ENCODE data around the gene ABCC4. TPM values are rescaled to one million over a fixed set of nuclear protein-coding genes. Genes with fewer than 3 reads are reported as not detected.

Gene ABCC4
- total RNA-seq, 1 experiment from 2014 or later = 26.3 TPM

GRCh38 chr13:95243207-95243606, 58.0 kb downstream of the ABCC4 start:
- RAD21 ChIA-PET (ENCODE audit: low non-redundant PET in 1 of 2, low total read pairs in 2 of 2, uncharacterized antibody in 2 of 2, unreplicated experiment in 2 of 2) = no interaction called here
- no peak for TF ChIP-seq YY1 (IDR thresholded peaks at IDR 0.05; ENCODE audit: extremely low read depth, insufficient replicate concordance, low read depth, low read length)
- no peak for TF ChIP-seq ZNF274 (IDR thresholded peaks at IDR 0.05; ENCODE audit: low read depth, low read length)
- Histone ChIP-seq H3K27me3 (ENCODE audit: insufficient read depth, low read length) (no peaks in the 10 kb centered on the region), H3K4me1 (ENCODE audit: control insufficient read depth in 1 of 2, insufficient read depth in 2 of 2, low read length in 2 of 2) (peaks cover 16% of the 10 kb centered on the region in 2 experiments; a peak in 3 of 4 replicates), H2AFZ (ENCODE audit: low read depth, low read length, poor library complexity, severe bottlenecking) (no peak overlapping the region), H3K79me2 (ENCODE audit: insufficient read depth, low read length) (peaks cover 9% of the 10 kb centered on the region), H3K9me3 (ENCODE audit: control insufficient read depth in 1 of 2, insufficient read depth in 1 of 2, low read depth in 1 of 2, low read length in 2 of 2) (no peaks in the 10 kb centered on the region), H3K4me3 (replicated peaks in 1 of 2; ENCODE audit: low read depth in 1 of 2, low read length in 2 of 2) (no peak overlapping the region), H3K4me2 (ENCODE audit: low read length) (no peak overlapping the region), H3K9ac (ENCODE audit: low read length) (no peak overlapping the region), H4K20me1 (ENCODE audit: insufficient read depth) (no peaks in the 10 kb centered on the region), H3K9me2 (ENCODE audit: insufficient read depth) (no peaks in the 10 kb centered on the region), H3K27ac (ENCODE audit: low read depth, low read length) (no peak overlapping the region), H3K36me3 (ENCODE audit: control insufficient read depth in 1 of 2, insufficient read depth in 2 of 2, low read length in 2 of 2) (no peaks in the 10 kb centered on the region; a peak in 1 of 4 replicates)
- intact Hi-C loops (cut with micrococcal nuclease) = no loop called here
- DNase-seq (ENCODE audit: low read depth, low spot score) (no peak), ATAC-seq (no peak)
- CTCF ChIA-PET = no interaction called here
- POLR2A ChIA-PET = no interaction called here
- BruUV-seq (replicated peaks) = no TSS peak

GRCh38 chr13:95241321-95241720, 59.9 kb downstream of the ABCC4 start:
- DNase-seq (ENCODE audit: low read depth, low spot score) = no peak
- ChIA-PET RAD21 (ENCODE audit: low non-redundant PET in 1 of 2, low total read pairs in 2 of 2, uncharacterized antibody in 2 of 2, unreplicated experiment in 2 of 2) (no interaction called here), POLR2A (no interaction called here), CTCF (no interaction called here)
- no TSS peak for BruUV-seq (replicated peaks)
- no peak for ATAC-seq
- Histone ChIP-seq H3K27ac (ENCODE audit: low read depth, low read length) (no peak overlapping the region), H3K9me3 (ENCODE audit: control insufficient read depth in 1 of 2, insufficient read depth in 1 of 2, low read depth in 1 of 2, low read length in 2 of 2) (no peaks in the 10 kb centered on the region), H3K9ac (ENCODE audit: low read length) (no peak overlapping the region), H3K4me1 (ENCODE audit: control insufficient read depth in 1 of 2, insufficient read depth in 2 of 2, low read length in 2 of 2) (peaks cover 3 to 5% of the 10 kb centered on the region in 2 experiments; a peak in 2 of 4 replicates), H3K27me3 (ENCODE audit: insufficient read depth, low read length) (no peaks in the 10 kb centered on the region), H4K20me1 (ENCODE audit: insufficient read depth) (no peaks in the 10 kb centered on the region), H3K4me3 (replicated peaks in 1 of 2; ENCODE audit: low read depth in 1 of 2, low read length in 2 of 2) (no peak overlapping the region), H3K79me2 (ENCODE audit: insufficient read depth, low read length) (peaks cover 23% of the 10 kb centered on the region), H3K36me3 (ENCODE audit: control insufficient read depth in 1 of 2, insufficient read depth in 2 of 2, low read length in 2 of 2) (no peaks in the 10 kb centered on the region), H3K9me2 (ENCODE audit: insufficient read depth) (no peaks in the 10 kb centered on the region), H3K4me2 (ENCODE audit: low read length) (no peak overlapping the region), H2AFZ (ENCODE audit: low read depth, low read length, poor library complexity, severe bottlenecking) (no peak overlapping the region)
- intact Hi-C loops (cut with micrococcal nuclease) = no loop called here
- TF ChIP-seq FOSL1 (IDR thresholded peaks at IDR 0.05; ENCODE audit: low read depth) = no peak
- TF ChIP-seq POLR2A (IDR thresholded peaks at IDR 0.05; ENCODE audit: borderline replicate concordance, extremely low read depth, insufficient read depth, insufficient read length) = no peak
- TF ChIP-seq YY1 (IDR thresholded peaks at IDR 0.05; ENCODE audit: extremely low read depth, insufficient replicate concordance, low read depth, low read length) = no peak
- TF ChIP-seq, protein P1, sequence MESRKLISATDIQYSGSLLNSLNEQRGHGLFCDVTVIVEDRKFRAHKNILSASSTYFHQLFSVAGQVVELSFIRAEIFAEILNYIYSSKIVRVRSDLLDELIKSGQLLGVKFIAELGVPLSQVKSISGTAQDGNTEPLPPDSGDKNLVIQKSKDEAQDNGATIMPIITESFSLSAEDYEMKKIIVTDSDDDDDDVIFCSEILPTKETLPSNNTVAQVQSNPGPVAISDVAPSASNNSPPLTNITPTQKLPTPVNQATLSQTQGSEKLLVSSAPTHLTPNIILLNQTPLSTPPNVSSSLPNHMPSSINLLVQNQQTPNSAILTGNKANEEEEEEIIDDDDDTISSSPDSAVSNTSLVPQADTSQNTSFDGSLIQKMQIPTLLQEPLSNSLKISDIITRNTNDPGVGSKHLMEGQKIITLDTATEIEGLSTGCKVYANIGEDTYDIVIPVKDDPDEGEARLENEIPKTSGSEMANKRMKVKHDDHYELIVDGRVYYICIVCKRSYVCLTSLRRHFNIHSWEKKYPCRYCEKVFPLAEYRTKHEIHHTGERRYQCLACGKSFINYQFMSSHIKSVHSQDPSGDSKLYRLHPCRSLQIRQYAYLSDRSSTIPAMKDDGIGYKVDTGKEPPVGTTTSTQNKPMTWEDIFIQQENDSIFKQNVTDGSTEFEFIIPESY (IDR thresholded peaks at IDR 0.05; ENCODE audit: extremely low read depth, insufficient replicate concordance, low read length) = no peak
- no peak for TF ChIP-seq EZH2 (IDR thresholded peaks at IDR 0.05)
- TF ChIP-seq EGR1 (IDR thresholded peaks at IDR 0.05; ENCODE audit: low read depth) = no peak
- TF ChIP-seq SRF (IDR thresholded peaks at IDR 0.05; ENCODE audit: low read depth) = no peak
- TF ChIP-seq RAD21 (IDR thresholded peaks at IDR 0.05; ENCODE audit: low read depth) = no peak
- no peak for TF ChIP-seq SIN3A (IDR thresholded peaks at IDR 0.05; ENCODE audit: low read depth)
